HCT116 (cell line): Measurements from ENCODE around the gene CKS1B. TPM values are rescaled to one million over a fixed set of nuclear protein-coding genes. Genes with fewer than 3 reads are reported as not detected.

Source experiments
- ATAC-seq: fragments of 200-7000 bp; cut with Tn5 transposase; 2 replicates; pipeline ENCODE4 v1.9.1; 2020; ENCODE audit warnings: mild to moderate bottlenecking, moderate library complexity
- BruUV-seq: library from RNA; stranded (reverse); fragments of 400-500 nt; replicated peaks from 2 replicates; lab custom pipeline; 2021; lab: Mats Ljungman, UMichigan
- CTCF ChIA-PET: fragments of 300-600 bp; sonication (Branson Sonifier 250); formaldehyde crosslinking; loops from one replicate; lab custom pipeline; 2021; ENCODE audit warnings: antibody characterized with exemption; lab: Charles Lee
- POLR2A ChIA-PET: fragments of 300-600, 350-600 bp; sonication (Branson Sonifier 250); formaldehyde crosslinking; loops from one replicate; lab custom pipeline; 2021; ENCODE audit warnings: antibody characterized with exemption; lab: Charles Lee
- RAD21 ChIA-PET, 2 experiments: fragments of 300-600 bp; sonication (Branson Sonifier 250); formaldehyde crosslinking; loops; one replicate each; lab custom pipeline; 2023; ENCODE audit warnings: low total read pairs in 2 of 2; ENCODE audit not compliant: uncharacterized antibody in 2 of 2, unreplicated experiment in 2 of 2, low non-redundant PET in 1 of 2; lab: Charles Lee
- DNase-seq: peaks from one replicate; pipeline ENCODE4 v3.0.0-alpha.2; 2010; ENCODE audit warnings: low read depth, low spot score
- H2AFZ ChIP-seq: fragments of 200-600 bp; shearing (Covaris generic), sonication (generic); 2 replicates; pipeline ENCODE4 v1.6.1; 2017; ENCODE audit warnings: low read depth, mixed run types, mixed read lengths, antibody characterized with exemption, low read length; ENCODE audit not compliant: poor library complexity, severe bottlenecking
- H3K27ac ChIP-seq: 2 replicates; pipeline ENCODE4 v1.5.1; 2012; ENCODE audit warnings: low read depth, low read length
- H3K27me3 ChIP-seq: fragments of 200-600 bp; sonication (generic); 2 replicates; pipeline ENCODE4 v1.6.1; 2016; ENCODE audit warnings: mixed run types, low read length, mixed read lengths; ENCODE audit not compliant: insufficient read depth
- H3K36me3 ChIP-seq, 2 experiments: fragments of 200-500 bp in 1 of 2; fragments of 200-600 bp in 1 of 2; sonication (Bioruptor generic) in 1 of 2; sonication (generic) in 1 of 2; 2 replicates each; pipeline versions ENCODE4 v1.5.1 to v1.6.1; 2014 to 2016; ENCODE audit warnings: low read length in 2 of 2, inconsistent platforms in 1 of 2, mixed read lengths in 1 of 2, mixed run types in 1 of 2; ENCODE audit not compliant: insufficient read depth in 2 of 2, control insufficient read depth in 1 of 2
- H3K4me1 ChIP-seq, 2 experiments: fragments of 200-600 bp in 1 of 2; sonication (generic) in 1 of 2; 2 replicates each; pipeline versions ENCODE4 v1.5.1 to v1.6.1; 2012 to 2017; ENCODE audit warnings: low read length in 2 of 2, inconsistent platforms in 1 of 2, mild to moderate bottlenecking in 1 of 2, mixed read lengths in 1 of 2, mixed run types in 1 of 2, moderate library complexity in 1 of 2; ENCODE audit not compliant: insufficient read depth in 2 of 2, control insufficient read depth in 1 of 2
- H3K4me2 ChIP-seq: fragments of 200-600 bp; sonication (generic); 2 replicates; pipeline ENCODE4 v1.6.1; 2017; ENCODE audit warnings: mixed run types, low read length, mixed read lengths
- H3K4me3 ChIP-seq, 2 experiments: fragments of 200-600 bp in 1 of 2; sonication (generic) in 1 of 2; replicated peaks in 1 of 2; 2 replicates each; pipeline ENCODE4 v1.5.1; 2011 to 2016; ENCODE audit warnings: low read length in 2 of 2, control low read depth in 1 of 2, low read depth in 1 of 2, mild to moderate bottlenecking in 1 of 2, mixed read lengths in 1 of 2, mixed run types in 1 of 2
- H3K79me2 ChIP-seq: fragments of 200-600 bp; sonication (generic); 2 replicates; pipeline ENCODE4 v1.6.1; 2017; ENCODE audit warnings: mild to moderate bottlenecking, mixed run types, low read length, moderate library complexity, mixed read lengths; ENCODE audit not compliant: insufficient read depth
- H3K9ac ChIP-seq: fragments of 200-600 bp; sonication (generic); 2 replicates; pipeline ENCODE4 v1.6.1; 2016; ENCODE audit warnings: low read length, mixed read lengths
- H3K9me2 ChIP-seq: fragments of 200-600 bp; sonication (generic), shearing (Covaris generic); 2 replicates; pipeline ENCODE4 v1.6.1; 2017; ENCODE audit warnings: mixed run types, mild to moderate bottlenecking, moderate library complexity; ENCODE audit not compliant: insufficient read depth
- H3K9me3 ChIP-seq, 2 experiments: fragments of 200-500 bp in 1 of 2; fragments of 200-600 bp in 1 of 2; sonication (Bioruptor generic) in 1 of 2; sonication (generic) in 1 of 2; 2 replicates each; pipeline ENCODE4 v1.6.1; 2014 to 2017; ENCODE audit warnings: low read length in 2 of 2, mixed read lengths in 2 of 2, inconsistent platforms in 1 of 2, low read depth in 1 of 2, mild to moderate bottlenecking in 1 of 2, mixed run types in 1 of 2, moderate library complexity in 1 of 2; ENCODE audit not compliant: control insufficient read depth in 1 of 2, insufficient read depth in 1 of 2
- H4K20me1 ChIP-seq: fragments of 200-600 bp; sonication (generic), shearing (Covaris generic); 2 replicates; pipeline ENCODE4 v1.6.1; 2017; ENCODE audit warnings: mixed run types, mild to moderate bottlenecking, moderate library complexity; ENCODE audit not compliant: insufficient read depth
- ATF3 ChIP-seq: IDR thresholded peaks from 2 replicates; pipeline ENCODE4 v1.6.1; 2012
- CBX3 ChIP-seq: IDR thresholded peaks from 2 replicates; pipeline ENCODE4 v1.6.1; 2012; ENCODE audit warnings: low read depth
- CTCF ChIP-seq, 3 experiments: fragments of 200-600 bp in 1 of 3; sonication (generic) in 1 of 3; IDR thresholded peaks in 2 of 3; conservative IDR thresholded peaks in 1 of 3; 2 replicates each; pipeline ENCODE4 v1.5.1; 2012 to 2017; ENCODE audit warnings: low read depth in 2 of 3, low read length in 2 of 3, antibody characterized with exemption in 1 of 3, borderline replicate concordance in 1 of 3, control low read depth in 1 of 3, mild to moderate bottlenecking in 1 of 3, mixed read lengths in 1 of 3, mixed run types in 1 of 3, moderate library complexity in 1 of 3; ENCODE audit not compliant: insufficient read depth in 1 of 3
- EGR1 ChIP-seq: IDR thresholded peaks from 2 replicates; pipeline ENCODE4 v1.6.1; 2012; ENCODE audit warnings: low read depth
- ELF1 ChIP-seq: IDR thresholded peaks from 2 replicates; pipeline ENCODE4 v1.6.1; 2012; ENCODE audit warnings: low read depth, borderline replicate concordance
- EZH2 ChIP-seq: fragments of 200-600 bp; sonication (generic); IDR thresholded peaks from 2 replicates; pipeline ENCODE4 v1.6.1; 2017; ENCODE audit warnings: antibody characterized with exemption, mixed run types
- EZH2phosphoT487 ChIP-seq: fragments of 200-600 bp; IDR thresholded peaks from 2 replicates; pipeline ENCODE4 v1.6.1; 2018; ENCODE audit warnings: antibody characterized with exemption, borderline replicate concordance
- JUND ChIP-seq: IDR thresholded peaks from 2 replicates; pipeline ENCODE4 v1.6.1; 2012
- MAX ChIP-seq: IDR thresholded peaks from 2 replicates; pipeline ENCODE4 v1.6.1; 2012
- POLR2A ChIP-seq: IDR thresholded peaks from 2 replicates; pipeline ENCODE4 v1.7.0; 2011; ENCODE audit warnings: borderline replicate concordance; ENCODE audit not compliant: insufficient read depth, insufficient read length; ENCODE audit errors: extremely low read depth
- POLR2AphosphoS5 ChIP-seq: IDR thresholded peaks from 2 replicates; pipeline ENCODE4 v1.6.1; 2011; ENCODE audit warnings: mild to moderate bottlenecking, low read depth, low read length, moderate library complexity
- RAD21 ChIP-seq: IDR thresholded peaks from 2 replicates; pipeline ENCODE4 v1.6.1; 2012; ENCODE audit warnings: low read depth, mild to moderate bottlenecking
- REST ChIP-seq: IDR thresholded peaks from 2 replicates; pipeline ENCODE4 v1.6.1; 2012; ENCODE audit warnings: low read depth
- SP1 ChIP-seq: IDR thresholded peaks from 2 replicates; pipeline ENCODE4 v1.6.1; 2012; ENCODE audit warnings: low read depth
- SRF ChIP-seq: IDR thresholded peaks from 2 replicates; pipeline ENCODE4 v1.6.1; 2012; ENCODE audit warnings: low read depth
- TCF7L2 ChIP-seq: IDR thresholded peaks from 2 replicates; pipeline ENCODE4 v1.7.0; 2011; ENCODE audit warnings: borderline replicate concordance, inconsistent platforms; ENCODE audit not compliant: insufficient read depth, insufficient read length; ENCODE audit errors: extremely low read depth
- YY1 ChIP-seq: IDR thresholded peaks from 2 replicates; pipeline ENCODE4 v1.6.1; 2011; ENCODE audit warnings: low read length, low read depth, moderate library complexity, mild to moderate bottlenecking; ENCODE audit not compliant: insufficient replicate concordance; ENCODE audit errors: extremely low read depth
- ZBTB33 ChIP-seq: IDR thresholded peaks from 2 replicates; pipeline ENCODE4 v1.6.1; 2011; ENCODE audit warnings: mild to moderate bottlenecking, low read length, moderate library complexity; ENCODE audit not compliant: insufficient replicate concordance; ENCODE audit errors: extremely low read depth
- ZFX ChIP-seq: fragments of 450-650 bp; IDR thresholded peaks from 2 replicates; pipeline ENCODE4 v1.6.1; 2017
- ZNF274 ChIP-seq: fragments of 200-500 bp; sonication (Bioruptor generic); IDR thresholded peaks from 2 replicates; pipeline ENCODE4 v1.6.1; 2014; ENCODE audit warnings: mild to moderate bottlenecking, low read depth, low read length, inconsistent platforms
- intact Hi-C: fragments of 100-400 bp; cut with micrococcal nuclease; formaldehyde crosslinking; loops from 2 replicates; pipeline ENCODE4 v1.10.0; 2022
- total RNA-seq: library from RNA; stranded (reverse); gene quantifications from one replicate; pipeline ENCODE4 v1.2.1, GENCODE V29; 2021; ENCODE audit not compliant: unreplicated experiment

The CKS1B gene
- total RNA-seq, 1 experiment from 2014 or later: 229 TPM

GRCh38 chr1:155001425-155001674 is 26.9 kb downstream of the CKS1B start:
- ChIA-PET RAD21 (interaction anchor here in 1 of 2 experiments (0.6 kb wide), 1 partner anchor 69 kb away, joined by 4 read pairs; no protein-coding TSS in a partner anchor), CTCF (interaction anchor here (0.9 to 1.8 kb wide), 6 partner anchors 15 to 166 kb away, joined by 3 to 7 read pairs (median 3); partner anchors contain the start of genes ADAM15 and SHC1), POLR2A (interaction anchor here (0.7 to 1.8 kb wide), 5 partner anchors 10 to 68 kb away, joined by 3 read pairs; no protein-coding TSS in a partner anchor)
- Histone ChIP-seq H3K27me3 (no peaks in the 10 kb centered on the region), H3K4me1 (peaks cover 22 to 60% of the 10 kb centered on the region in 2 experiments), H3K9me3 (no peaks in the 10 kb centered on the region), H4K20me1 (no peaks in the 10 kb centered on the region), H3K9me2 (no peaks in the 10 kb centered on the region), H3K4me2 (peak overlapping the region; percentile 96), H3K4me3 (peak overlapping the region; percentile 85 to 98), H3K79me2 (peaks cover 37% of the 10 kb centered on the region), H3K9ac (peak overlapping the region; percentile 91), H3K27ac (peak overlapping the region; percentile 99), H3K36me3 (no peaks in the 10 kb centered on the region; a peak in 1 of 4 replicates), H2AFZ (no peak overlapping the region)
- BruUV-seq: no TSS peak
- intact Hi-C loops: loop anchor here (1.0 to 5.0 kb wide), 2 partner anchors 27 to 51 kb away; partner anchors contain the start of genes ADAM15 and CKS1B
- DNase-seq: no peak
- TF ChIP-seq REST (no peak), SP1 (no peak), JUND (no peak), POLR2A (no peak), EGR1 (no peak), YY1 (no peak), ZNF274 (no peak), CBX3 (no peak), TCF7L2 (no peak), SRF (no peak), ELF1 (no peak), CTCF (IDR thresholded peaks at IDR 0.05 in 2 of 3, conservative IDR thresholded peaks at IDR 0.05 in 1 of 3; ENCODE audit: borderline replicate concordance in 1 of 3, insufficient read depth in 1 of 3, low read depth in 2 of 3, low read length in 2 of 3) (no peak), ATF3 (no peak), ZFX (no peak), POLR2AphosphoS5 (no peak), MAX (no peak), EZH2 (no peak), ZBTB33 (no peak), RAD21 (no peak), EZH2phosphoT487 (no peak)
- no peak; the same call in 1 of the 2 replicates for ATAC-seq
